Spleen (tissue), 7 donors: Measurements from ENCODE around the gene SEMG1.
A peak's percentile ranks its signal among the peaks of the same experiment; 100 is the strongest.

Experiments
- CTCF ChIP-seq, 11 experiments: fragments of 200-600 bp in 7 of 11; fragments of 450-650 bp in 4 of 11; sonication (generic) in 4 of 11; IDR thresholded peaks in 8 of 11; conservative IDR thresholded peaks in 3 of 11; 1 replicate in 7 of 11; 2 replicates in 4 of 11; pipeline versions ENCODE4 v1.4.0 to v1.8.0; 2016 to 2021; ENCODE audit warnings: antibody characterized with exemption in 11 of 11, inconsistent platforms in 4 of 11, mild to moderate bottlenecking in 1 of 11
- POLR2A ChIP-seq, 3 donors: fragments of 450-650 bp; IDR thresholded peaks; one replicate each; pipeline ENCODE4 v1.5.1; 2017; ENCODE audit warnings: antibody characterized with exemption in 3 of 3, mild to moderate bottlenecking in 1 of 3
- donor health status: DM: no; HTN: no; CAD: no; lungs with moderate emphysema.
- donor health status: DM: no; HTN: no; CAD: no.
- donor health status: DM: no; HTN: no; CAD: no.

GRCh38 chr20:45229264-45230056 is 22.6 kb downstream of the SEMG1 start:
- TF ChIP-seq POLR2A (IDR thresholded peaks at IDR 0.05) (no peak), CTCF (IDR thresholded peaks at IDR 0.05 in 8 of 11, conservative IDR thresholded peaks at IDR 0.05 in 3 of 11) (peak in 7 of 11 experiments; percentile 16 to 61 (median 45))
